HL-60 (cell line): ENCODE measurements around the gene CCDC144A.

ENCODE experiments used
- GABPA ChIP-seq: IDR thresholded peaks from 2 replicates; pipeline ENCODE4 v1.6.1; 2012; ENCODE audit warnings: low read depth
- POLR2AphosphoS5 ChIP-seq: IDR thresholded peaks from 2 replicates; pipeline ENCODE4 v1.6.1; 2012; ENCODE audit warnings: low read depth
- TF ChIP-seq, protein P1 (sequence below): IDR thresholded peaks from one replicate; pipeline ENCODE4 v1.5.1; 2011; ENCODE audit warnings: low read length, control low read depth, inconsistent platforms; ENCODE audit not compliant: insufficient read depth
- TF ChIP-seq, protein P2 (sequence below): IDR thresholded peaks from 2 replicates; pipeline ENCODE4 v1.6.1; 2012; ENCODE audit warnings: low read depth; ENCODE audit not compliant: insufficient replicate concordance

DNA sequence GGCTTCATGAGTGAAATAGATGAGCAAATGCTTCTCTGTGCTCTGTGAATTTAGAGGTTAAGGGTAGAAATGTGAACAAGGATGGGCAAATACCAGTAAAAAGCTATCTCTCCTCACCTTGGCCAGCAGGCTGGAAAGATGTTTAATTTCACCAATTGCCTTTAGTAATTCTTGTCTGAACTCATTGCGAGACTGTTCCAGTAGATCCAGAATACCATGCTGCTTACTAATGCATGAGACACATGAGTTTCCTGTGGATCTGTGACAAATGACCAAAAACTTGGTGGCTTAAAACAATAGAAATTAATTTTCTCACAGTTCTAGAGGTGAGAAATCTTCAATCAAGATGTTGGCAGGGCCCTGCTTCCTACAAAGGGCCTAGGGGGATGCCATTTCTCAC lies 27.1 kb upstream of the CCDC144A start:
- TF ChIP-seq, protein P1, sequence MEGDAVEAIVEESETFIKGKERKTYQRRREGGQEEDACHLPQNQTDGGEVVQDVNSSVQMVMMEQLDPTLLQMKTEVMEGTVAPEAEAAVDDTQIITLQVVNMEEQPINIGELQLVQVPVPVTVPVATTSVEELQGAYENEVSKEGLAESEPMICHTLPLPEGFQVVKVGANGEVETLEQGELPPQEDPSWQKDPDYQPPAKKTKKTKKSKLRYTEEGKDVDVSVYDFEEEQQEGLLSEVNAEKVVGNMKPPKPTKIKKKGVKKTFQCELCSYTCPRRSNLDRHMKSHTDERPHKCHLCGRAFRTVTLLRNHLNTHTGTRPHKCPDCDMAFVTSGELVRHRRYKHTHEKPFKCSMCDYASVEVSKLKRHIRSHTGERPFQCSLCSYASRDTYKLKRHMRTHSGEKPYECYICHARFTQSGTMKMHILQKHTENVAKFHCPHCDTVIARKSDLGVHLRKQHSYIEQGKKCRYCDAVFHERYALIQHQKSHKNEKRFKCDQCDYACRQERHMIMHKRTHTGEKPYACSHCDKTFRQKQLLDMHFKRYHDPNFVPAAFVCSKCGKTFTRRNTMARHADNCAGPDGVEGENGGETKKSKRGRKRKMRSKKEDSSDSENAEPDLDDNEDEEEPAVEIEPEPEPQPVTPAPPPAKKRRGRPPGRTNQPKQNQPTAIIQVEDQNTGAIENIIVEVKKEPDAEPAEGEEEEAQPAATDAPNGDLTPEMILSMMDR: no peak
- TF ChIP-seq POLR2AphosphoS5 (no peak), GABPA (no peak)
- TF ChIP-seq, protein P2, sequence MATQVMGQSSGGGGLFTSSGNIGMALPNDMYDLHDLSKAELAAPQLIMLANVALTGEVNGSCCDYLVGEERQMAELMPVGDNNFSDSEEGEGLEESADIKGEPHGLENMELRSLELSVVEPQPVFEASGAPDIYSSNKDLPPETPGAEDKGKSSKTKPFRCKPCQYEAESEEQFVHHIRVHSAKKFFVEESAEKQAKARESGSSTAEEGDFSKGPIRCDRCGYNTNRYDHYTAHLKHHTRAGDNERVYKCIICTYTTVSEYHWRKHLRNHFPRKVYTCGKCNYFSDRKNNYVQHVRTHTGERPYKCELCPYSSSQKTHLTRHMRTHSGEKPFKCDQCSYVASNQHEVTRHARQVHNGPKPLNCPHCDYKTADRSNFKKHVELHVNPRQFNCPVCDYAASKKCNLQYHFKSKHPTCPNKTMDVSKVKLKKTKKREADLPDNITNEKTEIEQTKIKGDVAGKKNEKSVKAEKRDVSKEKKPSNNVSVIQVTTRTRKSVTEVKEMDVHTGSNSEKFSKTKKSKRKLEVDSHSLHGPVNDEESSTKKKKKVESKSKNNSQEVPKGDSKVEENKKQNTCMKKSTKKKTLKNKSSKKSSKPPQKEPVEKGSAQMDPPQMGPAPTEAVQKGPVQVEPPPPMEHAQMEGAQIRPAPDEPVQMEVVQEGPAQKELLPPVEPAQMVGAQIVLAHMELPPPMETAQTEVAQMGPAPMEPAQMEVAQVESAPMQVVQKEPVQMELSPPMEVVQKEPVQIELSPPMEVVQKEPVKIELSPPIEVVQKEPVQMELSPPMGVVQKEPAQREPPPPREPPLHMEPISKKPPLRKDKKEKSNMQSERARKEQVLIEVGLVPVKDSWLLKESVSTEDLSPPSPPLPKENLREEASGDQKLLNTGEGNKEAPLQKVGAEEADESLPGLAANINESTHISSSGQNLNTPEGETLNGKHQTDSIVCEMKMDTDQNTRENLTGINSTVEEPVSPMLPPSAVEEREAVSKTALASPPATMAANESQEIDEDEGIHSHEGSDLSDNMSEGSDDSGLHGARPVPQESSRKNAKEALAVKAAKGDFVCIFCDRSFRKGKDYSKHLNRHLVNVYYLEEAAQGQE: no peak
